Smooth muscle cell (in vitro differentiated cells): ENCODE data around the gene EIF2S3. TPM values are rescaled to one million over a fixed set of nuclear protein-coding genes. Genes with fewer than 3 reads are reported as not detected.

Experiments used
- DNase-seq: peaks from one replicate; lab custom pipeline; 2025; ENCODE audit not compliant: unreplicated experiment; lab: John Stamatoyannopoulos, UW
- H2AFZ ChIP-seq: fragments of 200-600 bp; sonication (generic); 2 replicates; pipeline ENCODE4 v1.6.0; 2016; ENCODE audit warnings: antibody characterized with exemption, low read depth, mild to moderate bottlenecking
- H3F3A ChIP-seq: fragments of 200-600 bp; sonication (generic); 2 replicates; pipeline ENCODE4 v1.6.0; 2017; ENCODE audit warnings: antibody characterized with exemption, low read depth
- H3K27ac ChIP-seq: fragments of 200-600 bp; sonication (generic); 2 replicates; pipeline ENCODE4 v1.5.1; 2016; ENCODE audit warnings: low read depth, mild to moderate bottlenecking
- H3K27me3 ChIP-seq: fragments of 200-600 bp; sonication (generic); 2 replicates; pipeline ENCODE4 v1.6.1; 2016; ENCODE audit warnings: low read depth, mild to moderate bottlenecking
- H3K36me3 ChIP-seq: fragments of 200-600 bp; sonication (generic); 2 replicates; pipeline ENCODE4 v1.5.1; 2016; ENCODE audit warnings: low read depth
- H3K4me1 ChIP-seq: fragments of 200-600 bp; sonication (generic); 2 replicates; pipeline ENCODE4 v1.5.1; 2016; ENCODE audit warnings: low read depth
- H3K4me2 ChIP-seq: fragments of 200-600 bp; sonication (generic); 2 replicates; pipeline ENCODE4 v1.6.0; 2016; ENCODE audit warnings: mild to moderate bottlenecking
- H3K4me3 ChIP-seq: fragments of 200-600 bp; sonication (generic); 2 replicates; pipeline ENCODE4 v1.5.1; 2016; ENCODE audit warnings: mild to moderate bottlenecking
- H3K79me2 ChIP-seq: fragments of 200-600 bp; sonication (generic); 2 replicates; pipeline ENCODE4 v1.6.0; 2016; ENCODE audit warnings: low read depth, mild to moderate bottlenecking
- H3K9ac ChIP-seq: fragments of 200-600 bp; sonication (generic); 2 replicates; pipeline ENCODE4 v1.6.0; 2016; ENCODE audit warnings: low read depth
- H3K9me3 ChIP-seq: fragments of 200-600 bp; sonication (generic); replicated peaks from 2 replicates; pipeline ENCODE4 v1.5.1; 2016; ENCODE audit warnings: low read depth
- H4K20me1 ChIP-seq: fragments of 200-600 bp; sonication (generic); 2 replicates; pipeline ENCODE4 v1.6.0; 2016; ENCODE audit warnings: low read depth
- WGBS: methylation state at CpG from one replicate; pipeline ENCODE4 v1.1.7; 2016; ENCODE audit warnings: low lambda C conversion rate; 5-methylcytosine and 5-hydroxymethylcytosine counted together
- polyA plus RNA-seq: library from polyadenylated mRNA; unstranded; fragments of >200 nt; fragmentation: Nextera tagmentation; extraction: Ambion mirVana; gene quantifications from 2 replicates; pipeline ENCODE4 v1.2.1, GENCODE V29; 2016
- total RNA-seq: library from RNA; depleted of rRNA; stranded (reverse); fragments of >200 nt; gene quantifications from 2 replicates; pipeline ENCODE4 v1.2.3, GENCODE V29; 2014
- TF ChIP-seq, protein P1 (sequence below): fragments of 200-600 bp; sonication (generic); IDR thresholded peaks from 2 replicates; pipeline ENCODE4 v1.5.1; 2017; ENCODE audit warnings: borderline replicate concordance, mild to moderate bottlenecking, antibody characterized with exemption; ENCODE audit not compliant: insufficient read depth, poor library complexity, severe bottlenecking

The EIF2S3 gene
- total and polyA plus RNA-seq, 2 experiments from 2014 or later = 54.0 to 240 TPM

DNA sequence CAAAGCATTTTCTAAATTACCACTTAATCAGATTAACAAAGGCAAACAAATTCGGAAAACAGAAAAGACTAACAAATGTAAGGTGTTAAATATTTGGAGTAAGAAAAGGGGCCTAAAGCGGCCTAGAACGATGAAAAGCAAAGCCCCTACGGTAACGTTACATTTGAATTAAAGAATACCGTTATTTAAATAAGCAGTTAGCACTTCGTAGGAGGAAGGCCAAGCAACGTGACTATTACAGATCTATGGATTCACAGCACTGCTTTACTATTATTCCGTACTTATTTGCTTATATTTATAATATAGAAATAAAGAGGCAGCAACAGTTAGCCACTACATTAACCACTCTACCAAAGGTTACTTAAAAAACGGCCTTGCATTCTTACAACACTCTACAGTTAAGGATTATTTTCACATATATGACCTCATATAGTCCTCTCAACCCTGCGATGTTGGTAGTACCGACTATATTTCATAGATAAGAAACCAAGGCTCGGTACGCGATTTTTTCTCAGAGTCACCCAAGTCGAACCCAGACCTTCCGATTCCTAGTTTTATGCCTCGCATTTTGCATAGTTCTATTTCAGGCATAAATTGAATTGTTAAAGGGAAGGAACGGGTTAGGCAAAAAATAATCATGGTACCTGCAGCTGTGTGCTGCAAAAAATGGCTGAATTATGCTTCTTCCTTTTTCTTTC is 30.6 kb upstream of the EIF2S3 start:
- Histone ChIP-seq H3K9ac (peak overlapping the region; percentile 90), H3K27ac (peak overlapping the region; percentile 100), H3K4me3 (peak overlapping the region; percentile 84), H3K79me2 (peaks cover 60% of the 10 kb centered on the region), H3F3A (no peaks in the 10 kb centered on the region), H2AFZ (no peak overlapping the region), H4K20me1 (peaks cover 53% of the 10 kb centered on the region), H3K9me3 (no peaks in the 10 kb centered on the region), H3K4me1 (peaks cover 20% of the 10 kb centered on the region), H3K27me3 (no peaks in the 10 kb centered on the region), H3K36me3 (no peaks in the 10 kb centered on the region), H3K4me2 (peak overlapping the region; percentile 88)
- TF ChIP-seq, protein P1, sequence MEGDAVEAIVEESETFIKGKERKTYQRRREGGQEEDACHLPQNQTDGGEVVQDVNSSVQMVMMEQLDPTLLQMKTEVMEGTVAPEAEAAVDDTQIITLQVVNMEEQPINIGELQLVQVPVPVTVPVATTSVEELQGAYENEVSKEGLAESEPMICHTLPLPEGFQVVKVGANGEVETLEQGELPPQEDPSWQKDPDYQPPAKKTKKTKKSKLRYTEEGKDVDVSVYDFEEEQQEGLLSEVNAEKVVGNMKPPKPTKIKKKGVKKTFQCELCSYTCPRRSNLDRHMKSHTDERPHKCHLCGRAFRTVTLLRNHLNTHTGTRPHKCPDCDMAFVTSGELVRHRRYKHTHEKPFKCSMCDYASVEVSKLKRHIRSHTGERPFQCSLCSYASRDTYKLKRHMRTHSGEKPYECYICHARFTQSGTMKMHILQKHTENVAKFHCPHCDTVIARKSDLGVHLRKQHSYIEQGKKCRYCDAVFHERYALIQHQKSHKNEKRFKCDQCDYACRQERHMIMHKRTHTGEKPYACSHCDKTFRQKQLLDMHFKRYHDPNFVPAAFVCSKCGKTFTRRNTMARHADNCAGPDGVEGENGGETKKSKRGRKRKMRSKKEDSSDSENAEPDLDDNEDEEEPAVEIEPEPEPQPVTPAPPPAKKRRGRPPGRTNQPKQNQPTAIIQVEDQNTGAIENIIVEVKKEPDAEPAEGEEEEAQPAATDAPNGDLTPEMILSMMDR = no peak
- 2% methylated on average over 19 of the region's 19 CpGs for WGBS
- DNase-seq = no peak

DNA sequence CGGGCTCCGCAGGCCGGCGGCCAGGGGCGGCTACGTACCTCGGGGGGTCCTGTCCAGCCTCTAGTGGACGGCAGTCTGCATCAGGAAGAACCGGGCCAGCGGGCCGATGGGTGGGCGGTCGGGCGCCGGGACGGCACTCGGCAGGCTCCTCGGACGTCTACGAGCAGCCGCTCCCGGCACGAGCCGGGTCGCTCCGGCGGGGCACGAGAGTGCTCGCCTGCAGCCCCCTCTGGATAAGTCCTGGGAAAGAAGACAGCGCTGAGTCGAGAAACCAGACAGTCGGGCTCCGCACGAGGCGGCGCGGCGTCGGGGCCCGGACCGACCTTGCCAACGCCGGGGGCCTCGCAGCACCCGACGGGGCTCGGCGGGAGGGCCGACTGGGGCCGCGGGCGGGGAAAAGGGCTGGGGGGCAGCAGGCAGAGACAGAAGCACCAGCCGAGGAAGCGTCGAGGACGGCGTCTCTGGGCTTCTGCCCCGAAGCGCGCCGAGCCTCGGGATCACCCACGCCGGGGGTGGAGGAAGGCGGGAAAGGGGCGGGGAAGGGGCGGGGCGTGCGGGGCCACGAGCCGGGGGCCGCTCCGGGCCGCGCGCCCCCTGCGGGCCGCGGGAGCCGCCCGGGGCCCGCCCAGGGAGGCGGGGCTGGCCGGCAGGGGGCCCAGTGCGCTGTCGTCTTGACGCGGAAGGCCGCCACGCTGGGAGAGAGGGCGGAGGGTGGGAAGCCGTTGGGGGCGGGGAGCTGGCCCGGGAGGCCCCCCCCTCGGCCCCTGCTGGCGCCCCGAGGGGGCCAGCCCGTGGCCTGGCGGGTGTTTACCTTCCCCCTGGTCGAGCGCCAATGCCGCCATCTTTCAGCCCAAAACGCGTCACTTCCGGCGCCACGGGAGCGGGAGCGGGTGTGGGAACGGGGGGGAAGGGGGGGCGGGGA is 29.7 kb upstream of the EIF2S3 start:
- H3K79me2 ChIP-seq = peaks cover 50% of the 10 kb centered on the region
- H3K9me3 ChIP-seq = no peaks in the 10 kb centered on the region
- peak overlapping the region; percentile 84 for H3K4me3 ChIP-seq
- TF ChIP-seq, protein P1 = peak; percentile 26
- no peaks in the 10 kb centered on the region for H3K27me3 ChIP-seq
- H3K9ac ChIP-seq = peak overlapping the region; percentile 98
- H3F3A ChIP-seq = no peaks in the 10 kb centered on the region
- peaks cover 44% of the 10 kb centered on the region for H4K20me1 ChIP-seq
- DNase-seq = peak; percentile 91
- H3K4me1 ChIP-seq = peaks cover 20% of the 10 kb centered on the region
- H3K36me3 ChIP-seq = no peaks in the 10 kb centered on the region
- under 1% methylated on average over 51 of the region's 111 CpGs for WGBS
- no peak overlapping the region for H2AFZ ChIP-seq
- peak overlapping the region; percentile 90 for H3K4me2 ChIP-seq
- H3K27ac ChIP-seq = peak overlapping the region; percentile 100

DNA sequence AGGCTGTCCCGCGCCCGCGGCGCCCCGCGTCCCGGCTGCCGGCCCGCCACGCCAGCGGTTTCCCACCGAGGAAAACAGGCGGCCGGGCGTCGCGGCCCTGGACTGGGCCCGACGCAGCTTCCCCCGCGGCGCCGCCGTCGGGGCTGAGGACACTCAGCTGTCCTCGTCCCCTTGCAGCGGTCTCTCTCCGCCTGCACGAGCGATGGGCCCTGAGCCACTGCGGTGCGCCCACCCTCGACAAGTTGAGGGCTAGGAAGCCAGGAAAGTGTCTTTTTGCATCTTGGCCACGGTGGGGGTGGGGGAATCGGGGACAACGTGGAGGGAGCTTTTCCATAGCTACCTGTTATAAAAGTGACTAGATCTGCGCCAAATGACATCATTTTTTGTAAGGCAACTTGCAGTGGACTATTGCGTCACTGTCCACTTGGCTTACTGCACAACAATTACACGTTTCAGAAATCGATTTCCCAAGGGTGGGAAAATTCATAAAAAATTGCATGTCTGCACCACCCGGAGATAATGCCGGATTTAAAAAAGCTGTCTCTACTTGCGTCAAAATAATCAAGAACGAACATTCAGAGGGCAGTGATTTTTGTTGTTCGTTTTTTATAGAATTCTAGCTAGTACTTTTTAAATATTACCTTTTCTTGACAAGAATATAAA is 28.9 kb upstream of the EIF2S3 start:
- H2AFZ ChIP-seq = peak overlapping the region; percentile 96
- peak overlapping the region; percentile 84 for H3K4me3 ChIP-seq
- WGBS = 5% methylated on average over 19 of the region's 46 CpGs
- peaks cover 42% of the 10 kb centered on the region for H3K79me2 ChIP-seq
- no peaks in the 10 kb centered on the region for H3K27me3 ChIP-seq
- no peaks in the 10 kb centered on the region for H3F3A ChIP-seq
- peaks cover 14% of the 10 kb centered on the region for H3K4me1 ChIP-seq
- no peaks in the 10 kb centered on the region for H3K9me3 ChIP-seq
- TF ChIP-seq, protein P1 = no peak
- H3K27ac ChIP-seq = peak overlapping the region; percentile 100
- peak overlapping the region; percentile 98 for H3K9ac ChIP-seq
- peak overlapping the region; percentile 90 for H3K4me2 ChIP-seq
- H4K20me1 ChIP-seq = peaks cover 36% of the 10 kb centered on the region
- DNase-seq = no peak
- H3K36me3 ChIP-seq = no peaks in the 10 kb centered on the region
